Brain microvascular endothelial cell (primary cell): ENCODE results near the gene PHACTR1.

Source experiments
- DNase-seq: peaks from one replicate; pipeline ENCODE4 v3.0.0-alpha.2; 2020
- H3K27ac ChIP-seq: fragments of 250-450 bp; sonication (Bioruptor Pico); 2 replicates; pipeline ENCODE4 v1.5.1; 2020; ENCODE audit warnings: mild to moderate bottlenecking, moderate library complexity
- H3K27me3 ChIP-seq: fragments of 250-450 bp; sonication (Bioruptor Pico); replicated peaks from 2 replicates; pipeline ENCODE4 v1.5.1; 2020; ENCODE audit warnings: mild to moderate bottlenecking
- H3K36me3 ChIP-seq: fragments of 250-450 bp; sonication (Bioruptor Pico); replicated peaks from 2 replicates; pipeline ENCODE4 v1.5.1; 2020; ENCODE audit warnings: mild to moderate bottlenecking
- H3K4me3 ChIP-seq: 2 replicates; pipeline ENCODE4 v1.5.1; 2011; ENCODE audit warnings: low read depth, mild to moderate bottlenecking, control low read depth, low read length, moderate library complexity
- CTCF ChIP-seq: IDR thresholded peaks from 2 replicates; pipeline ENCODE4 v1.5.1; 2011; ENCODE audit warnings: low read depth, mild to moderate bottlenecking, moderate library complexity, low read length, control low read depth, inconsistent platforms; ENCODE audit errors: missing control alignments
- in situ Hi-C: cut with HindIII; loops from 2 replicates; pipeline ENCODE4 v1.10.0; 2017; ENCODE audit warnings: low sequenced_read_pairs, low pct_ligation_motif_present

Gene PHACTR1

DNA sequence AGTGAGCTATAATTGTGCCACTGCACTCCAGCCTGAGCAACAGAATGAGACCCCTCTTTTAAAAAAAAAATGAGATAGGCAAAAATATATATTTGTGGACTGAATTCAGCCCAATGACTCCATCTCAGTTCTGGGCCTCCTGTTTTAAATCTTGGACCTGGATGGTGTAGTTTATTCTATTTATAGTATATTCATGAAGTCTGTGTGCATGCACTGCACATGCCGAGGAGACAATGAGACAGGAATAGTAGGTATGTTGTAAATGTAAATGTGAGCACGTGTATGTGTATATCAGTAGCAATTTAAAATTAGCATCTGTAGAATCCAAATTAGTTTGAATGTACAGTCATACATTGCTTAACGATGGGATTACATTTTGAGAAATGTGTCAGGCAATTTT lies 520.8 kb downstream of the PHACTR1 start:
- in situ Hi-C loops: no loop called here
- TF ChIP-seq CTCF: no peak
- Histone ChIP-seq H3K4me3 (no peak overlapping the region), H3K36me3 (no peaks in the 10 kb centered on the region), H3K27me3 (no peaks in the 10 kb centered on the region), H3K27ac (no peak overlapping the region)
- no peak for DNase-seq

DNA sequence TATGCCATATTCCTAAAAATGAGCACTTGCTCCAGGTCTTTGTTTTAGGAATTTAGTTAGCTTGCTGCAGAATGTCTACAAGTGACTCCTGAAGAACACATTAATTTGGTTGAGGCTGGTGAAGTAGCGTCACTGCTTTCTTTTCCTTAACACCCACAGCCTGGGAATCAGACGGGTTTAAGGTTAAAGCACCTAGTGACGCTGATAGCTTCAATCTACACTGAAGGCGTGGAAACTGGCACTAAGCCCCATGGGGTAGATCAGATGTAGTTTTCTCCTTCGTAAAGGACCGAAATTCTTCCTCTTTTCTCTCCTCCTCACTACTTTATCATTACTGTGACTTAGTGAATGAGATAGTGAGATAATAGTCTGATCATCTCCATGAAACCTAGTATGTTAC lies 521.5 kb downstream of the PHACTR1 start:
- in situ Hi-C loops: no loop called here
- TF ChIP-seq CTCF: no peak

GRCh38 chr6:13238640-13239216 lies 522.2 kb downstream of the PHACTR1 start:
- in situ Hi-C loops: no loop called here
- no peak for TF ChIP-seq CTCF
- H3K27me3 ChIP-seq: no peaks in the 10 kb centered on the region
- H3K36me3 ChIP-seq: no peaks in the 10 kb centered on the region
- no peak for DNase-seq
- H3K4me3 ChIP-seq: no peak overlapping the region
- H3K27ac ChIP-seq: no peak overlapping the region

More for the DNA sequence above, 521.5 kb downstream of the PHACTR1 start:
- Histone ChIP-seq H3K27ac (no peak overlapping the region), H3K4me3 (no peak overlapping the region), H3K36me3 (no peaks in the 10 kb centered on the region), H3K27me3 (no peaks in the 10 kb centered on the region)
- no peak for DNase-seq

- Histone ChIP-seq H3K27ac (no peak overlapping the region), H3K36me3 (no peaks in the 10 kb centered on the region), H3K27me3 (no peaks in the 10 kb centered on the region), H3K4me3 (no peak overlapping the region)
- no peak for DNase-seq
- no peak for TF ChIP-seq CTCF
- in situ Hi-C loops: no loop called here
Observed at GRCh38 chr6:13239530-13240455, 523.2 kb downstream of the PHACTR1 start.

DNA sequence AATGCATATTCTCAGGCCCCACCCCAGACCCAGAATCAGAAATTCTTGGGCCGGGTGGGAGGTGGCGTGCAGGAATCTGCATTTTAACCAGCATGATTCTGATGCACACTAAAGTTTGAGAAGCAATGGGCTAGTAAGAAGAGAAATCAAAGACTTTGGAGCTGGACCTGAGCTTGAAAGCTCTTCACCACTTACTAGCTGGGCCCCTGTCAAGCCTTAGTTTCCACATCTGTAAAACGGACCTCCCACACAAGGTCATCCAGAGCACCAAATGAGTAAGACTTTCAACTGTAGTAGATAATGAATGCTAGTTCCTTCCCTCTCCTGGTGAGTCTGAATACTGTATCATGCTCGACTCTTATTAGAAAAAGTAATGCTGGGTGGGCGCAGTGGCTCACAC lies 524.8 kb downstream of the PHACTR1 start:
- in situ Hi-C loops: no loop called here
- Histone ChIP-seq H3K27ac (no peak overlapping the region), H3K36me3 (no peaks in the 10 kb centered on the region), H3K4me3 (no peak overlapping the region), H3K27me3 (no peaks in the 10 kb centered on the region)
- no peak for DNase-seq
- no peak for TF ChIP-seq CTCF
